ENCODE data around the gene GLIS1. TPM values are rescaled to one million over a fixed set of nuclear protein-coding genes. Genes with fewer than 3 reads are reported as not detected.

The GLIS1 gene
- total and polyA plus RNA-seq, 2 of the 8 experiments (the other 6 are each of a cell fraction or from before 2014, with no cell fraction given) = 0.15 to 0.22 TPM

- no peak for TF ChIP-seq TAF7 (optimal IDR thresholded peaks at IDR 0.05; ENCODE audit: borderline replicate concordance, low read depth, low read length)
- TF ChIP-seq CREB1 (IDR thresholded peaks at IDR 0.05) = 0 out of 2 replicates have a peak, but pooled peaks have one; percentile 19
- TF ChIP-seq NANOG (IDR thresholded peaks at IDR 0.05; ENCODE audit: insufficient read depth, low read depth, low read length, poor library complexity, severe bottlenecking) = no peak
- peak; percentile 21 for TF ChIP-seq ASH2L (IDR thresholded peaks at IDR 0.05; ENCODE audit: low read length)
- TF ChIP-seq CTCF (IDR thresholded peaks at IDR 0.05; ENCODE audit: control extremely low read depth in 1 of 3, insufficient read depth in 1 of 3, low read depth in 1 of 3, low read length in 3 of 3) = peak; percentile 94 to 97 (median 95)
Measured at GRCh38 chr1:53681977-53682685, 56.8 kb downstream of the GLIS1 start (continued).

Data from H1 (cell line).